DMS79 treated with DMSO at 0.1 percent for 48 hours (cell line): ENCODE results near the gene TAF1D.
"Not testable (repeated sequence)": the region's sequence is repeated elsewhere in the genome, so short reads cannot be mapped to it uniquely, and the experiment has no call there.

Experiments used
- DNase-seq: peaks from one replicate; lab custom pipeline; 2025; lab: John Stamatoyannopoulos, UW

TAF1D gene

GRCh38 chr11:93747122-93747521 lies 5.8 kb upstream of the TAF1D start:
- no peak for DNase-seq

- DNase-seq = no peak
Observed at GRCh38 chr11:93746101-93746500, 4.8 kb upstream of the TAF1D start.

DNA sequence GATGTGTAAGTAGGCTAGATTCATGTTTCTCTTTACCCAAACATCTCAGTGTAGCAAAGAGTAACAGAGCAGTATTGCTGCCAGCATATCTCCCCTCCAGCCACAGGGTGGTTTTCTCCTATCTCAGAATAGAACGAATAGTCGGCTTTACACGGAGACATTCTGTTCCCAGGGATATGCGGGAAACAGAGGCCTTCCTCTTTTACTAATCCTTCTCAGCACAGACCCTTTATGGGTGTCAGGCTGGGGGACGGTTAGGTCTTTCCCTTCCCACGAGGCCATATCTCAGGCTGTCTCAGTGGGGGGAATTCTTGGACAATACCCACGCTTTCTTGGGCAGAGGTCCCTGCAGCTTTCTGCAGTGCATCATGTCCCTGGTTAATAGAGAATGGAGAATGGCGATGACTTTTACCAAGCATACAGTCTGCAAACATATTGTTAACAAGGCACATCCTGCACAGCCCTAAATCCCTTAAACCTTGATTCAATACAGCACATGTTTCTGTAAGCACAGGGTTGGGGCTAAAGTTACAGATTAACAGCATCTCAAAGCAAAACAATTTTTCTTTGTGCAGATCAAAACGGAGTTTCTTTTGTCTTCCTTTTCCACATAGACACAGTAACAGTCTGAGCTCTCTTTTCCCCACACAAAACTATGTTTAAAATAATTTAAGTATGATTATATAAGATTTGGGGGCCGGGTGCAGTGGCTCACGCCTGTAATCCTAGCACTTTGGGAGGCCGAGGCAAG lies 3.9 kb upstream of the TAF1D start:
- not testable (repeated sequence) for DNase-seq

- no peak for DNase-seq
Observed at GRCh38 chr11:93744669-93745004, 3.3 kb upstream of the TAF1D start.

DNA sequence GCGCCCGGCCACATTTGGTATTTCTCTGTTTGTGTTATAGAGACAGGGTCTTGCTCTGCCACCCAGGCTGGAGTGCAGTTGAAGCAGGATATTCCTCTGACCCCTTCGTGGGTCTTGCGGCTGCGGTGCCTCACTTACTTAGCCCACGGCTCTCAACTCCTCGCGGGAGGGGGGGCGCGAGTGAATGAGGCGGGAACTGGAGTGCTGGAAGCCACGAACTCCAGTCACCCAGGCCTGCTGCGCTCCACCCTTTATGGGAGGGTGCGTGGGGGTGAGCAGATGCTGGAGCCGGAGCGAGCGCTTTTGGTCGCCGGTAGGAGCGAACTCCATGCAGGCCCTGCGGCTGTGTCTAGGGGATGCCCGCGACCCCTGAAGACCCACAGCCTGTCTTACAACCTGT lies 2.0 kb upstream of the TAF1D start:
- no peak for DNase-seq

DNA sequence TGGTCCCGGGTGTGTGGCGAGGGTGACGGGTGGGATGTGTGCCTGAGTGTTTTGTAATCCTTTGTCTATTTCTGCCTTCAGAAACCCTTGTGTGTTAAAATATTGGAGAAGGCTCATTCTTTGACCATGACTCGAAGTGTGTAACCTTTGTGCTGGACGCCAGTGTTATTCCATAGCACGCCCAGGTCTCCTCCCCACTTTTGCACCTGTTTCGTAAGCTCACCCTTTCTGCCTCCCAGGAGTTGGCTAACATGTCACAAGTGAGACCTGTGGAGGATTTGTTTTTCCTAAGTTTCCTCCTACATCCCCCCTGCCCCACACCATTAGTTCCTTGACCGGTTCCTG lies 559 bp upstream of the TAF1D start:
- peak; percentile 84 for DNase-seq

DNA sequence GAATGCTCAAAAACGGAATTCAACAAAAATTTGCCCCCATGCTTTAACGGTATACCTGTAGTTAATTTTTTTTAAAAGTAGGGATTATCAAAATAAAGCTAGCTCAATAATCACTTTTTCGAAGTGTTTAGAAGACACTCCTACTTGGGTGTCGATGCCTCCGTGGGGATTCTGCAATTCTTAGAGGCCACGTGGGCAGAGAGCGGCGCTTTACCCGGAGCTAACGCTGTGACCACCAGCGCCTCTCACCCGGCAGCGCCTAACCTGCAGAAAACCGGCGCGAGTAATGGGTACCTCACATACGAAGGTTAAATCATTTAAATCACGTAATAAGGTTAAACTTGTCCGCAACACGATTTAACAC lies 583 bp downstream of the TAF1D start:
- DNase-seq = peak; percentile 73

- peak; percentile 43 for DNase-seq
Observed at GRCh38 chr11:93740031-93740729, 1.1 kb downstream of the TAF1D start.

DNA sequence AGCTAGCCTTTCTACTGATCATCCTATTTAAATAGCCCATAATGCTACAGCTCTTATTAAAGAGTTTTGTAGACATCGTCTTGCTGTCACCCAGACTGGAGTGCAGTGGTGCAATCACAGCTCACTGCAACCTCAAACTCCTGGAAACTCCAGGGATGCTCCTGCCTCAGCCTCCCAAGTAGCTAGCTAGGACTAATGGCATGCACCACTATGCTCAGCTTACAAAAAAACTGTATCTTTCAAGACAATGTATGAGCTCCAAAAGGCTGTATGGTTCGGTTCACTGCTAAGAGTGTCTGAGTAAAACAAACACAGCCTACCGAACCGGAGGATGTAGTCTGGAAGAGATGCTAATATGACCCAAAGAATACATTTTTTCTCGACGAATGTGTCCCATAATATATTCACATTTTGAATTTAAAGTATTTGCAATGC lies 2.6 kb downstream of the TAF1D start:
- peak; percentile 13 for DNase-seq

DNA sequence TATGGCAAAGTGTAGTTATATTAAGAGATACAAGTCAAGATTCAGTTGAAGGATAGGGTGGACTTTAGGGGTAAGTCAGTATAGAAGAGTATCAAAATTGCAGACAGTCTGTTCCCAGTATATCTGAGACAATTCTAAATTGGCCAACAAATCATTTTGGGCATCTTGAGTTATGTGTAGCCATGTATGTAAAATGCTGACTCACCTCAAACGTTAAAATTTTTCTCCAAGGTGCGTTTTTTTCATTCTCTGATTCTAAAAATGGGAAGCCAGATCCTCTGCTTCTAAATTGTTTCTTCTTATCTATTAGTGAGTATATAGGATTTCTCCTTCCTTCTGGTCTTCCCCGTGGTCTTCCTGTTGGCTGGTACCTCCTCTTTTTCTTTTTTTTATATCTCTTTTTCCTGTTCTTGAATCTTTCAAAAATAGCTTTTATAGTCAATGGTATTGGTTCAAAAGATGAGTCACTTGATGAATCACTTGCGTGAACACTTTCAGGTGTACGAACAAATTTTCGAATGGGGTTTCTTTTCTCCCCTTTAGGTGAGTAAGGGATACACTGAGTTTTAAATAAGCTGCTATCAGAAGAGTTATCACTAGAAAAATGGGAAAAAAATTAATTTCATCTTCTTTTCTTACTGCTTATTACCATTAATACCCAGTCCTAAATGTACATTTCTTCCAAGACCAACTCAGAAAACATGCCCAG lies 3.2 kb downstream of the TAF1D start:
- DNase-seq = no peak

- no peak for DNase-seq
Observed at GRCh38 chr11:93736129-93736528, 5.2 kb downstream of the TAF1D start.

DNA sequence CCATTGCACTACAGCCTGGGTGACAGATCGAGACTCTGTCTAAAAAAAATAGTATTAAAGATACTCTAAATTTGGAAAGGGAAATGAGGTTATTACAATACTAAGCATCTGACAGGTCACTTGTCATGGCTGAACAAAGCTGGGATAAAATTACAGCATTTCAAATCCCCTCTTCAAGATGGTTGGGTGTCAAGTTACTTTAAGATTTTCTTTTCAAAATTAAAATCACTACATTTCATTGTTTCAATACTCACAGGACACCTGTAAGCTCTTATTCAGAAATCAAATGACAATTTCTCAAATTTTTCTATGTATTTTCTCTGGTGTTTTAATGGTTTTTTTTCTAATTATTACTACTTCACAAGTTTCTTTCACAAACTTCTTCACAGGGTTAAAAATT lies 5.7 kb downstream of the TAF1D start:
- no peak for DNase-seq

- DNase-seq = no peak
Observed at GRCh38 chr11:93734427-93735222, 6.7 kb downstream of the TAF1D start.

DNA sequence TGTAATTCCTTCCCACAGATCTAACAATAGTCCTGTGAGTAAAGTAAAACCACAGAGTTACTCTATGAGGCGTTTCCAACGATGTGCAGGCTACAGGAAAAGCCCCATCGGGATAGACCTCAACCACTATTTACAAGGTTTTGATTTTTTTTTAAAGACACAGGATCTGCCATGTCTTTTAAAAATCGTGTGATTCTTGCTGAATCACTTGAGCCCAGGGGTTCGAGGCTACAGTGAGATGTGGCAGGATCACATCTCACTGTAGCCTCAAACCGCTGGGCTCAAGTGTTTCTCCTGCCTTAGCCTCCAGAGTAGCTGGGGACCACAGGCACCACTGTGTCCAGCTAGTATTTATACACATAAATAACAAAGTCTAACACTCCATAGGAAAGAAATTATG lies 7.8 kb downstream of the TAF1D start:
- DNase-seq = no peak

GRCh38 chr11:93732237-93732892 lies 8.9 kb downstream of the TAF1D start:
- DNase-seq = no peak

- no peak for DNase-seq
Observed at GRCh38 chr11:93730108-93731107, 10.9 kb downstream of the TAF1D start.

DNA sequence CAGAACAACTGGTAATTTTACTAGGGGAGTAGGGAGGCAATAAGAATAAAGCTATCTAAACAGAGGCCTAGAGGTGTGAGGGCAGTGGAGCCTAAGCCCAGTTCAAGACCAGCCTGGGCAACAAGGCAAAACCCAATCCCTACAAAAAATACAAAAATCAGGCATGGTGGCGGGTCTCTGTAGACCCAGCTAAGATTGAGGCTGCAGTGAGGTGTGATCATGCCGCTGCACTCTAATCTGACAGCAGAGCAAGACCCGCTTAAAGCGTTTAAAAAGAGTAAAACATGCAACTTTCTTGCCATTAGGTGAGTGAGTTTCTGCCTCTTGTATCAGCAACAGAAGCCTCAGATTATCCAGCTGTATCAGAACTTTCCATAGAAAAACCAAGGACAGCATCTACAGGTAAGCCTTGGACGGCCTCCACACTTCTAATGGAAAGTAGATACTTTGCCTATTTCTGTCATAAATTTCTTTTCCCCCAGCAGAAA lies 12.1 kb downstream of the TAF1D start:
- no peak for DNase-seq

GRCh38 chr11:93728792-93729128 lies 12.5 kb downstream of the TAF1D start:
- no peak for DNase-seq

DNA sequence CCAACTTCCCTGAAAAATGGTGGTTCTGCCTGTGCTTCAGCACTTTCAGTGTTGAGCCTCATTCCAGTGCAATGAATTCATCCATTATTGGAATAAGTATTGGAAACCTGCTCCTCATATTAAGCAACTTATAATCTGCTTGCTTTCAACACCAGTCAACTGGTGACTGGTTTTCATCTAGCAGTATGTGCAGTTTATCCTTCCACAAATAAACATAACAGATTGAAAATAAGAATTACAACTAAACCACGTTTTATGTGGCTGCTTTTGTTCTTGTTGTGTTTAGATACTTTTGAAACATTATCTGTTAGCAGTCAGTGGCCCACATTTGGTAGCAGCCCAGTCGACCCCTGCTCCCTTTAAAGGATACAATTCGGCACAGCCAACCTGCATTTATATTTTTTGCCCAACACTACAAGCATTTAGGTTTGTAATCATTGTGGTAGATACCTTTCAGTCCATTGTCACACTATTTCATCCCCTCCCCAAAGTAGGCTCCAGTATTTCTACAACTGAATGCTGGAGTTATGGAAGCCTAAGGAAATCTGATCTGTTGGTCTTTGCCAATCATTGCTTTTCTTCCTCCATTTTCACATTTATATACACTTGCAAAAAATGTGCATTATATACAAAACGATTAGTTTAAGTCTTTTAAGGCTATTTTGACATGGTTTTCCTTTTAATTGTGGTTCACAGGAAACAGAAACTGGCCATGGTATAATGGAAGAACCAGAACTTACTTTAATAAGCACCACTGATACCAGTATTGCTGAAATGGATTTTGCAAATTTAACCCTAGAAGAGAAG lies 13.1 kb downstream of the TAF1D start:
- DNase-seq = no peak

DNA sequence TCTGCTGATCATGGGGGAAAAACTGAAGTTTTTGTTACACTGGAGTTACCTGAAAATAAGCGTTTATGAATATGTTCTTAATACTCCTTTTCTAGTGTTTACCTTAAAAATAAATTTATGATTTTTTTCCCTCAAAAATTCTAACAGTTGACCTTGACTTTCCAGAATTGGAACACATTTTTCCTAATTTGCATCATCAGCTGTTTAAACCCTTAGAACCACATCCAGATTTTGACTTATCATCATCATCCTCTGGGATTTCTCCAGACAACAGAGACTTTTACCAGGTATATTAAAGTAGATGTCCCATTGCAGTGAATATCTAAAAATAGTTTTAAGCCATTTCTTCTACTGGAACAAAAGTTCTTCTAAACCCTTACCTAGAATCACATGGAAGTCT lies 17.2 kb downstream of the TAF1D start:
- no peak for DNase-seq
